ENCODE data around the gene KRTAP10-1. TPM values are rescaled to one million over a fixed set of nuclear protein-coding genes. Genes with fewer than 3 reads are reported as not detected.

KRTAP10-1 gene
- total RNA-seq, 1 experiment from 2014 or later, result not detected

Other genes starting within 250 kb of the KRTAP10-1 start
- 114 and 115 TPM in 2 replicates for gene PFKL, start 240.1 kb downstream of the KRTAP10-1 start, total RNA-seq (2014; rRNA removed; shearing (Covaris generic))
- 26.3 and 27.8 TPM in 2 replicates for gene CFAP410, start 200.8 kb downstream of the KRTAP10-1 start, total RNA-seq (2014; rRNA removed; shearing (Covaris generic))
- 0.98 and 1.9 TPM in 2 replicates for gene TRPM2, start 186.6 kb downstream of the KRTAP10-1 start, total RNA-seq (2014; rRNA removed; shearing (Covaris generic))
- gene LRRC3, start 84.7 kb downstream of the KRTAP10-1 start, total RNA-seq (2014; rRNA removed; shearing (Covaris generic)), result 0.50 and 1.5 TPM in 2 replicates
- gene KRTAP10-2, start 11.3 kb upstream of the KRTAP10-1 start, total RNA-seq (2014; rRNA removed; shearing (Covaris generic)), result not detected in 2 replicates
- not detected in 2 replicates for gene KRTAP10-3, start 18.6 kb upstream of the KRTAP10-1 start, total RNA-seq (2014; rRNA removed; shearing (Covaris generic))
- gene KRTAP10-4, start 33.5 kb upstream of the KRTAP10-1 start, total RNA-seq (2014; rRNA removed; shearing (Covaris generic)), result not detected in 2 replicates
- gene KRTAP10-5, start 40.4 kb upstream of the KRTAP10-1 start, total RNA-seq (2014; rRNA removed; shearing (Covaris generic)), result not detected in 2 replicates
- gene KRTAP10-6, start 52.3 kb upstream of the KRTAP10-1 start, total RNA-seq (2014; rRNA removed; shearing (Covaris generic)), result not detected in 2 replicates
- gene KRTAP10-7, start 60.4 kb upstream of the KRTAP10-1 start, total RNA-seq (2014; rRNA removed; shearing (Covaris generic)), result not detected in 2 replicates
- not detected in 2 replicates for gene KRTAP10-8, start 71.9 kb upstream of the KRTAP10-1 start, total RNA-seq (2014; rRNA removed; shearing (Covaris generic))
- not detected in 2 replicates for gene KRTAP10-9, start 86.9 kb upstream of the KRTAP10-1 start, total RNA-seq (2014; rRNA removed; shearing (Covaris generic))
- gene KRTAP10-10, start 97.2 kb upstream of the KRTAP10-1 start, total RNA-seq (2014; rRNA removed; shearing (Covaris generic)), result not detected in 2 replicates
- gene KRTAP10-11, start 106.2 kb upstream of the KRTAP10-1 start, total RNA-seq (2014; rRNA removed; shearing (Covaris generic)), result not detected in 2 replicates
- not detected in 2 replicates for gene KRTAP12-4, start 114.5 kb upstream of the KRTAP10-1 start, total RNA-seq (2014; rRNA removed; shearing (Covaris generic))
- gene KRTAP12-3, start 117.7 kb upstream of the KRTAP10-1 start, total RNA-seq (2014; rRNA removed; shearing (Covaris generic)), result not detected in 2 replicates
- gene KRTAP12-2, start 126.7 kb upstream of the KRTAP10-1 start, total RNA-seq (2014; rRNA removed; shearing (Covaris generic)), result not detected in 2 replicates
- not detected in 2 replicates for gene KRTAP12-1, start 142.0 kb upstream of the KRTAP10-1 start, total RNA-seq (2014; rRNA removed; shearing (Covaris generic))
- not detected in 2 replicates for gene KRTAP10-12, start 157.0 kb upstream of the KRTAP10-1 start, total RNA-seq (2014; rRNA removed; shearing (Covaris generic))
- gene TSPEAR, start 171.4 kb upstream of the KRTAP10-1 start, total RNA-seq (2014; rRNA removed; shearing (Covaris generic)), result 0.17 TPM in 1 of 2 replicates, not detected in the other